GM18502 (cell line): Measurements from ENCODE around the gene HEATR5A.
"Not testable (repeated sequence)": the region's sequence is repeated elsewhere in the genome, so short reads cannot be mapped to it uniquely, and the experiment has no call there.

ENCODE experiments used
- ATAC-seq: cut with Tn5 transposase; IDR thresholded peaks from one replicate; pipeline ENCODE4 v1.9.1; 2021; ENCODE audit warnings: mild to moderate bottlenecking; ENCODE audit not compliant: unreplicated experiment, poor library complexity

The HEATR5A gene

GRCh38 chr14:31391977-31392503, 28.3 kb downstream of the HEATR5A start:
- no peak for ATAC-seq

GRCh38 chr14:31391473-31391872, 28.9 kb downstream of the HEATR5A start:
- ATAC-seq, result no peak

DNA sequence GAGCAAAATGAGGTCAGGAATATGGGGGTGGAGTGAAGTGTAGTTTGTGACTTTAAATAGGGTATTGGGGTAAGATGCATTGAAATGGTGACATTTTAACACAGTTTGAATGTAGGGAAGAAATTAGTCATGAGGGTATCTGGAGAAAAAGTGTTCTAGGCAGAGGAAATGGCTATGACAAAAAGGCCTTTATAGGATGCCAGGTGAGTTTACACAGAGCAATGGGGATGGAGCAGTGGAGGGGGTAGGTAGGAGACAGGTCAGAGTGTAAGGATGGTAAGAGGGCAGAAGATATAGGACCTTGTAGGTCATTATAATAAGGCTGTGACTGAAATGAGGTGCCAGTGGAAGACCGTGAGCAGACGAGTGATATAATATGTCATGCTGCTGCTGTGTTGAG, 30.4 kb downstream of the HEATR5A start:
- ATAC-seq, result no peak

- peak; percentile 56 for ATAC-seq
These were observed 31.5 kb downstream of the HEATR5A start for GRCh38 chr14:31388687-31389413.

- no peak for ATAC-seq
These were observed 33.3 kb downstream of the HEATR5A start for GRCh38 chr14:31387091-31387490.

DNA sequence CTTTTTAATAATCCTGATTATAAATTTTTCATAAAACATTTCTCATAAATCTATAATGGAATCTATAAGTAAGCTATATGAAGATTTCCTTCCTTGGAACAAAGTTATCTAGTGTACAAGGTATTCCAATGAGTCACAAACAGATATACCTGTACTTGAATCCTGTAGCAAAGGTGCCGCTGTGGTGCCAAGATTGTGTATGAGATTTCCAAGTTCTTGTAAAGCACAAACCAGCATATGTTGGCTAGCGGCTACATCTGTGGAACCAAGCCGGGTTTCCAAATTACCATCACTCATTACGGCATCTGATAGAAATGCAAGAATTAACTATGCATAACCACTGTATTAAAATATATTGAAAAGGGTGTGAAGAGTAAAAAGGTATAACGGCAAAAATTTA, 34.1 kb downstream of the HEATR5A start:
- no peak for ATAC-seq

DNA sequence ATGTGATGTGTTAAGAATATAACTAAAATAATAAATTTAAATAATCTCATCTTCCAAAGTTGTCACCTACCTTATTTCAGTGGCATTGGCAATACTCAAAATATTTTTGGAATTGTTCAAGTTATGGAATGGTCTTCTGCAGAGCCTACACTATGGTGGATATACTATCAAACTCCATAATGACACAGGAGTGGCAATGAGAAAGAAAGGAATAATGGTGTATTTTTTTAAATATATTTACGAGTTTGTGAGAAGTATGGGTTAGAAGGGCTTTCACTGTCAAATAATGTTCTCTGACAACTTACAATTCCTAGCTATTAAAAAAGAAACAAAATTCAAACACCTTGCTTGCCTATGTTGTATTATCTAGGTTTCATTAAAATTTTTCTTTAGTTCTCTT, 38.1 kb downstream of the HEATR5A start:
- no peak for ATAC-seq

DNA sequence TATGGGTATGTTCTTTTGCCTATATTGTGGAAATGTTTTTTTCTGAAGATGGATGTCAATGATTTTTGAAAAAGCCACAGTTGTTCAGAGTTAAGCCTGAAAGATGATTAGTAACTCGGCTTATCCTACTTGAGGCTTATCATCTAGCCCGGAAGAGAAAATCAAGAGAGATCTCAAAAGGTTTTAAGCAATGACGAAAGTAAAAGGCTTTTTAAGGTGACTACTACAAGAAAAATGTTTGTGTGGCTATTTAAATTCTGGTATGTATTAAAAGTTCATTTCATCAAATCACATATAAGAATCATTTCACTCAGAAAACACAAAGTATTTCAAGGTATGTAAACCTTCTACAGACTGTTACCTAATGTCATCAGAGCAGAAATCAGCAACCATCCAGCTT, 40.2 kb downstream of the HEATR5A start:
- ATAC-seq, result no peak

GRCh38 chr14:31379125-31379947, 41.0 kb downstream of the HEATR5A start:
- not testable (repeated sequence) for ATAC-seq

DNA sequence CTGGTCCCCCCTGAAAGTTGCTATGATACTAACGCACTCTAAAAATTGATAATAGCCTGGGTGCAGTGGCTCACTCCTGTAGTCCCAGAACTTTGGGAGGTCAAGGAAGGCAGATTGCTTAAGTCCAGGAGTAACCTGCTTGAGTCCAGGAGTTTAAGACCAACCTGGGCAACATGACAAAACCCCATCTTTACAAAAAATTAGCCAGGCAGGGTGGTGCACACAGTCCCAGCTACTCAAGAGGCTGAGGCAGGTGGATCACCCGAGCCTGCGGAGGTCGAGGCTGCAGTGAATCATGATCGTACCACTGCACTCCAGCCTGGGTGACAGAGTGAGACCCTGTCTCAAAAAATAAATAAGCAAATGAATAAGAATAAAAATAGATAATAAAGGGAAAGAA, 42.9 kb downstream of the HEATR5A start:
- ATAC-seq, result no peak

DNA sequence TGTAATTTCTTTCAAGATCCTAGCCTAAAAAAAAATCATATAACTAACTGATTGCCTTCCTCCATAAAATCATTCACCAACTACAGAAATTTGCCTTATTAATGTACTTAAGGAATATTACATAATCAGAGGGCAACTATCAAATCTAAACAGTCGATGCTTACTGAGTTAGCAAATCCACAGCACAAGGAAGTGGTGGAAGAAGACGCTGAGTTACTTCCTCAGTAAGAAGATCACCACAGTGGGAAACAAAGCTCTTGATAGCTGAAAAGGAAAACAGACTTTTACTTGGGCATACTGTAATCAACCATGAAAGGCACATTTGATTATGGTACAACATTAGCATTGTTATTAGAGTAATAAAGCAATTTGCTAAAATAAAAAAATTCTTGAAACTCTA, 48.7 kb downstream of the HEATR5A start:
- no peak for ATAC-seq

GRCh38 chr14:31363331-31364073, 56.8 kb downstream of the HEATR5A start:
- no peak for ATAC-seq

DNA sequence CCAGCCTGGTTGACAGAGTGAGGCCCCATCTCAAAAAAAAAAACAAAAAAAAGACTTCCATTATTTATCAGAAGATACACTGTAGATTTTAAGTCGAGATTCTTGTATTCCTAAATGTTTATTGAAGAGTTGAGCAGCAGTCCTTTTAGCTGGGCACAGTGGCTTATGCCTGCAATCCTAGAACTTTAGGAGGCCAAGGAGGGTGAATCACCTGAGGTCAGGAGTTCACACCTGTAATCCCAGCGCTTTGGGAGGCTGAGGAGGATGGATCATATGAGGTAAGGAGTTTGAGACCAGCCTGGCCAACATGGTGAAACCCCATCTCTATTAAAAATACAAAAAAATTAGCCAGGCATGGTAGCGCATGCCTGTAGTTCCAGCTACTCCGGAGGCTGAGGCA, 57.6 kb downstream of the HEATR5A start:
- no peak for ATAC-seq

GRCh38 chr14:31361761-31362160, 58.6 kb downstream of the HEATR5A start:
- ATAC-seq, result not testable (repeated sequence)

DNA sequence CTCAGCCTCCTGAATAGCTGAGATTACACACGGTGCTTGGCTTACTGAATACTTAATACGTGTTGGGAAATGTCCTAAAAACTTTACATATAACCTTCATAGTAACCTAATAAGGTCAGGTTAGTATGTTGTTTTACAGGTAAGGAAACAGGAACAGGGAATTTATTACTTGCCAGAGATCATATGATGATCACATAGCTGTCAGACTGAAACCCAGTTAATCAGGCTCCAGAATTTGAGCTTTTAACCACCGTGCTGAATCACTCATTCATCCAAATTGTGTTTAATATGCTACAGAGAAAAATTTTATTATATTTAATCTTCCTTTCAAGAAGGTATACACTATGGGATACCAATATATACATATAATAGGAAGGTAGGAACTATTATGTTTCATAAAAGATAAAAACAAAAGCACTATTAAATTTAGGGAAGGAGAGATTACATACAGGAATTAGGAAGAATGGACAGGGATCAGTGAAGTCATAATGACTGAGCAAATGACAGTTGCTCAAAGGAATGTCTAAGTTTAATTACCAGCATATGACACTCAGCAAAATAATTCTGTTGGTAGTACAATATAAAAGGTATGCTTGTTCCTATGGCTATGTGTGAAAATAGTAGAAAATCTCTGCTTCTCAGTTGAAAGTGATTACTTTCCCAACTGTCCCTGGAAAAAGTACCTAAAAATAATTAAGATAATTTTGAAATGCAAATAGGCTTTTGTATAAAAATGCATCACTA, 59.3 kb downstream of the HEATR5A start:
- ATAC-seq, result no peak

- ATAC-seq, result no peak
These were observed 63.1 kb downstream of the HEATR5A start for GRCh38 chr14:31357279-31357678.

DNA sequence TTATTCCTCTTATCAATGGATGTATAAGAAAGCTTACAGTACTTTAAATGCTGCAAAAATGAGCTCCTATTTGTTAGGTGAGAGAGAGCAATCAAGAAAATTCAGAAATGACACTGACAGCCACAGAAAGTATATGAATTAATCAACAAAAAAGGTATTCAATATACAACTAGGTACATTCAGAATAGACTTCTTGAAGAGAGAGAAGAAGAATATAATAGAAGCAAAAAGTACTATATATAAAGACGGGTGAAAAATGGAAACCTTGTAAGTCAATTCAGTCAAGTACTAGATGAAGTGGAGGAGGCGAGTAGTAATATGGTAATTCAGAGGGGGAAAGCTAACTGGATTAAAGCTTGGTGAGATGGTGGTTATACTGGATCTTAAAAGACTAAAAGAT, 74.3 kb downstream of the HEATR5A start:
- no peak for ATAC-seq

DNA sequence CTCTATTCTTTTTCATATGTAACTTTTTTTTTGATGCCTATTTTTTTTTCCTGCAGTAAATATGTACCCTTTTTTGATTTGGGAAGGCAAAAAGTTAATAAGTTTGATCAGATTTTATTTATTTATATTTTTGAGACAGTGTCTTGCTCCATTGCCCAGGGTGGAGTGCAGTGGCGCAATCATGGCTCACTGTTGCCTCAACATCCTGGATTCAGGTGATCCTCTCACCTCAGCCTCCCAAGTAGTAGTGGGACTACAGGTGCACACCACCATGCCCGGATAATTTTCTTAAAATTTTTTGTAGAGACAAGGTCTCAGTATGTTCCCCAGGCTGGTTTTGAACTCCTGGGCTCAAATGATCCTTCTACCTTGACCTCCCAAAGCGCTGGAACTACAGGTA, 79.1 kb downstream of the HEATR5A start:
- ATAC-seq, result no peak

- ATAC-seq, result no peak
These were observed 79.9 kb downstream of the HEATR5A start for GRCh38 chr14:31340297-31341063.
